PC-9 (cell line): ENCODE results near the gene APOC3. TPM values are rescaled to one million over a fixed set of nuclear protein-coding genes. Genes with fewer than 3 reads are reported as not detected.

Experiments
- BruUV-seq: library from RNA; stranded (reverse); fragments of 400-500 nt; replicated peaks from 2 replicates; lab custom pipeline; 2021; lab: Mats Ljungman, UMichigan
- CTCF ChIA-PET: fragments of 300-600 bp; sonication (Branson Sonifier 250); formaldehyde crosslinking; loops from one replicate; lab custom pipeline; 2022; ENCODE audit warnings: antibody characterized with exemption; lab: Charles Lee
- POLR2A ChIA-PET: fragments of 300-600 bp; sonication (Branson Sonifier 250); formaldehyde crosslinking; loops from one replicate; lab custom pipeline; 2022; ENCODE audit warnings: antibody characterized with exemption; ENCODE audit not compliant: unreplicated experiment; lab: Charles Lee
- DNase-seq, 2 experiments: peaks; one replicate each; pipeline versions ENCODE4 v3.0.0 to v3.0.0-alpha.2; 2015 to 2022; ENCODE audit warnings: mixed read lengths in 1 of 2
- H2AFZ ChIP-seq: fragments of 200-600 bp; sonication (generic); 2 replicates; pipeline ENCODE4 v1.8.1; 2017; ENCODE audit warnings: antibody characterized with exemption
- H3F3A ChIP-seq: fragments of 200-600 bp; sonication (generic); 2 replicates; pipeline ENCODE4 v1.8.1; 2017; ENCODE audit warnings: antibody characterized with exemption, mild to moderate bottlenecking, low read depth; ENCODE audit not compliant: insufficient read depth
- H3K27ac ChIP-seq: fragments of 200-600 bp; sonication (generic); 2 replicates; pipeline ENCODE4 v1.6.1; 2016; ENCODE audit warnings: mixed run types
- H3K27me3 ChIP-seq: fragments of 200-600 bp; sonication (generic); 2 replicates; pipeline ENCODE4 v1.6.1; 2016; ENCODE audit warnings: low read depth, mixed run types; ENCODE audit not compliant: insufficient read depth
- H3K36me3 ChIP-seq: fragments of 200-600 bp; sonication (generic); 2 replicates; pipeline ENCODE4 v1.6.1; 2016; ENCODE audit warnings: low read depth, mixed run types
- H3K4me1 ChIP-seq: fragments of 200-600 bp; sonication (generic); replicated peaks from 2 replicates; pipeline ENCODE4 v1.6.1; 2016; ENCODE audit warnings: mixed run types; ENCODE audit not compliant: insufficient read depth
- H3K4me2 ChIP-seq: fragments of 200-600 bp; sonication (generic); 2 replicates; pipeline ENCODE4 v1.6.1; 2017; ENCODE audit warnings: mixed run types
- H3K4me3 ChIP-seq: fragments of 200-600 bp; sonication (generic); 2 replicates; pipeline ENCODE4 v1.6.1; 2016; ENCODE audit warnings: mixed run types
- H3K79me2 ChIP-seq: fragments of 200-600 bp; sonication (generic); 2 replicates; pipeline ENCODE4 v1.6.1; 2017; ENCODE audit warnings: low read depth, mixed run types
- H3K9me2 ChIP-seq: fragments of 200-600 bp; sonication (generic); 2 replicates; pipeline ENCODE4 v1.8.1; 2017; ENCODE audit warnings: mild to moderate bottlenecking; ENCODE audit not compliant: insufficient read depth
- H3K9me3 ChIP-seq: fragments of 200-600 bp; sonication (generic); 2 replicates; pipeline ENCODE4 v1.8.1; 2016; ENCODE audit warnings: low read depth; ENCODE audit not compliant: insufficient read depth
- H4K20me1 ChIP-seq: fragments of 200-600 bp; sonication (generic); 2 replicates; pipeline ENCODE4 v1.8.1; 2017; ENCODE audit not compliant: insufficient read depth
- CTCF ChIP-seq: fragments of 200-600 bp; sonication (generic); conservative IDR thresholded peaks from 2 replicates; pipeline ENCODE4 v1.6.1; 2017; ENCODE audit warnings: mixed run types, antibody characterized with exemption, mild to moderate bottlenecking, moderate library complexity
- EZH2 ChIP-seq: fragments of 200-600 bp; sonication (generic); IDR thresholded peaks from 2 replicates; pipeline ENCODE4 v1.8.0; 2017; ENCODE audit warnings: antibody characterized with exemption, low read depth
- intact Hi-C: fragments of 100-400 bp; cut with micrococcal nuclease; formaldehyde crosslinking; loops from one replicate; pipeline ENCODE4 v1.10.0; 2022; ENCODE audit not compliant: unreplicated experiment
- total RNA-seq: library from RNA; stranded (reverse); gene quantifications from 2 replicates; pipeline ENCODE4 v1.2.3, GENCODE V29; 2021

APOC3 gene
- total RNA-seq, 1 experiment from 2014 or later: not detected

GRCh38 chr11:116812109-116812508 is 17.6 kb upstream of the APOC3 start:
- Histone ChIP-seq H3F3A (no peaks in the 10 kb centered on the region), H4K20me1 (no peaks in the 10 kb centered on the region), H3K4me1 (no peaks in the 10 kb centered on the region), H3K9me2 (no peaks in the 10 kb centered on the region), H3K4me2 (no peak overlapping the region), H3K36me3 (no peaks in the 10 kb centered on the region), H3K9me3 (no peaks in the 10 kb centered on the region), H3K4me3 (no peak overlapping the region), H3K27ac (no peak overlapping the region), H2AFZ (no peak overlapping the region), H3K79me2 (no peaks in the 10 kb centered on the region), H3K27me3 (no peaks in the 10 kb centered on the region)
- intact Hi-C loops: no loop called here
- no TSS peak for BruUV-seq
- no peak for DNase-seq
- ChIA-PET POLR2A (no interaction called here), CTCF (no interaction called here)
- TF ChIP-seq CTCF (no peak), EZH2 (no peak)

- Histone ChIP-seq H3K9me2 (no peaks in the 10 kb centered on the region), H3K79me2 (no peaks in the 10 kb centered on the region), H3K27ac (no peak overlapping the region), H3K36me3 (no peaks in the 10 kb centered on the region), H3K4me1 (no peaks in the 10 kb centered on the region), H3K4me3 (no peak overlapping the region), H3K9me3 (no peaks in the 10 kb centered on the region), H3F3A (0 out of 2 replicates have a peak, but pooled peaks cover 3% of the 10 kb centered on the region), H4K20me1 (no peaks in the 10 kb centered on the region), H3K27me3 (no peaks in the 10 kb centered on the region), H3K4me2 (no peak overlapping the region), H2AFZ (no peak overlapping the region)
- ChIA-PET POLR2A (interaction anchor here (0.6 kb wide), 1 partner anchor 303 kb away, joined by 6 read pairs; no protein-coding TSS in a partner anchor), CTCF (no interaction called here)
- no peak for DNase-seq
- intact Hi-C loops: no loop called here
- no TSS peak for BruUV-seq
- no peak for TF ChIP-seq EZH2
- TF ChIP-seq CTCF: no peak
Observed at GRCh38 chr11:116813170-116813569, 16.5 kb upstream of the APOC3 start.

- H3K36me3 ChIP-seq: no peaks in the 10 kb centered on the region
- H3K9me2 ChIP-seq: no peaks in the 10 kb centered on the region
- H3K27ac ChIP-seq: no peak overlapping the region
- H3K4me2 ChIP-seq: no peak overlapping the region
- DNase-seq: no peak
- H3K79me2 ChIP-seq: no peaks in the 10 kb centered on the region
- 0 out of 2 replicates have a peak, but pooled peaks cover 3% of the 10 kb centered on the region for H3F3A ChIP-seq
- no peak for TF ChIP-seq CTCF
- no peak for TF ChIP-seq EZH2
- ChIA-PET CTCF (no interaction called here), POLR2A (no interaction called here)
- H3K4me3 ChIP-seq: no peak overlapping the region
- H3K4me1 ChIP-seq: no peaks in the 10 kb centered on the region
- H3K9me3 ChIP-seq: no peaks in the 10 kb centered on the region
- intact Hi-C loops: no loop called here
- H4K20me1 ChIP-seq: no peaks in the 10 kb centered on the region
- no peaks in the 10 kb centered on the region for H3K27me3 ChIP-seq
- no peak overlapping the region for H2AFZ ChIP-seq
- no TSS peak for BruUV-seq
Observed at GRCh38 chr11:116813781-116814471, 15.8 kb upstream of the APOC3 start.
